HepG2 (cell line): ENCODE measurements around the gene EIF2B1. TPM values are rescaled to one million over a fixed set of nuclear protein-coding genes. Genes with fewer than 3 reads are reported as not detected.

Experiments
- ARNT2 ChIP-seq: sonication (generic); formaldehyde crosslinking; IDR thresholded peaks from 2 replicates; pipeline ENCODE4 v1.8.0; 2022; ENCODE audit warnings: mild to moderate bottlenecking, low read depth, missing genetic modification reagents, moderate library complexity
- MEIS1 ChIP-seq: sonication (generic); formaldehyde crosslinking; IDR thresholded peaks from 2 replicates; pipeline ENCODE4 v1.9.0; 2021; ENCODE audit warnings: mild to moderate bottlenecking, missing genetic modification reagents, moderate library complexity, borderline replicate concordance
- MTA1 ChIP-seq: sonication (generic); formaldehyde crosslinking; IDR thresholded peaks from 2 replicates; pipeline ENCODE4 v1.4.0; 2020; ENCODE audit warnings: missing genetic modification reagents, mild to moderate bottlenecking, borderline replicate concordance
- MYNN ChIP-seq: sonication (generic); formaldehyde crosslinking; IDR thresholded peaks from 2 replicates; pipeline ENCODE4 v1.4.0; 2020; ENCODE audit warnings: mild to moderate bottlenecking, low read depth, missing genetic modification reagents
- NAIF1 ChIP-seq: sonication (generic); formaldehyde crosslinking; IDR thresholded peaks from 2 replicates; pipeline ENCODE4 v1.5.0; 2020; ENCODE audit warnings: mild to moderate bottlenecking, missing genetic modification reagents, borderline replicate concordance
- NFE2L1 ChIP-seq: sonication (generic); formaldehyde crosslinking; IDR thresholded peaks from 2 replicates; pipeline ENCODE4 v1.4.0; 2020; ENCODE audit warnings: missing genetic modification reagents, mild to moderate bottlenecking, borderline replicate concordance
- PHB2 ChIP-seq: fragments of 450-650 bp; IDR thresholded peaks from 2 replicates; pipeline ENCODE4 v1.6.1; 2018; ENCODE audit not compliant: partially characterized antibody
- SRSF4 ChIP-seq: fragments of 200-400 bp; formaldehyde crosslinking; IDR thresholded peaks from one replicate; pipeline ENCODE4 v1.6.1; 2018; ENCODE audit warnings: mild to moderate bottlenecking, low read depth, low read length, moderate library complexity; ENCODE audit not compliant: poor library complexity, severe bottlenecking
- ZBTB25 ChIP-seq: IDR thresholded peaks from 2 replicates; pipeline ENCODE4 v1.6.1; 2018; ENCODE audit warnings: missing genetic modification reagents
- ZC3H4 ChIP-seq: sonication (generic); formaldehyde crosslinking; IDR thresholded peaks from 2 replicates; pipeline ENCODE4 v1.4.0; 2020; ENCODE audit warnings: missing genetic modification reagents, borderline replicate concordance
- ZNF142 ChIP-seq: sonication (generic); formaldehyde crosslinking; IDR thresholded peaks from 2 replicates; pipeline ENCODE4 v1.4.0; 2020; ENCODE audit warnings: missing genetic modification reagents
- ZNF24 ChIP-seq: fragments of 450-650 bp; IDR thresholded peaks from 2 replicates; pipeline ENCODE4 v1.6.1; 2017; ENCODE audit warnings: antibody characterized with exemption, mild to moderate bottlenecking
- ZNF441 ChIP-seq: sonication (generic); formaldehyde crosslinking; IDR thresholded peaks from 2 replicates; pipeline ENCODE4 v1.7.0; 2021; ENCODE audit warnings: missing genetic modification reagents, borderline replicate concordance
- ZNF850 ChIP-seq: sonication (generic); formaldehyde crosslinking; conservative IDR thresholded peaks from 2 replicates; pipeline ENCODE4 v1.9.0; 2021; ENCODE audit warnings: mild to moderate bottlenecking, missing genetic modification reagents
- polyA plus RNA-seq, 8 experiments: library from polyadenylated mRNA; depleted of rRNA in 3 of 8; stranded (reverse) in 7 of 8; unstranded in 1 of 8; fragments of >200 nt; fragmentation: Illumina TruSeq in 4 of 8; extraction: Trizol in 4 of 8; gene quantifications; 2 replicates each; pipeline versions ENCODE4 v1.2.1 to v1.2.3, GENCODE V29; 2011 to 2016; ENCODE audit warnings: low read depth in 4 of 8, missing spikeins in 1 of 8, mixed read lengths in 1 of 8; ENCODE audit not compliant: insufficient read depth in 1 of 8
- total RNA-seq, 5 experiments: library from RNA; depleted of rRNA; stranded (reverse); fragments of >200 nt; fragmentation: Illumina TruSeq; extraction: Trizol; gene quantifications; 2 replicates each; pipeline ENCODE4 v1.2.3, GENCODE V29; 2016; ENCODE audit warnings: low read depth in 1 of 5
- TF ChIP-seq, protein P1 (sequence below): sonication (generic); formaldehyde crosslinking; IDR thresholded peaks from 2 replicates; pipeline ENCODE4 v1.5.0; 2020; ENCODE audit warnings: mild to moderate bottlenecking, missing genetic modification reagents
- TF ChIP-seq, protein P2 (sequence below): sonication (generic); formaldehyde crosslinking; IDR thresholded peaks from 2 replicates; pipeline ENCODE4; 2020; ENCODE audit warnings: missing genetic modification reagents, mild to moderate bottlenecking, borderline replicate concordance

Gene EIF2B1
- total and polyA plus RNA-seq, 2 of the 13 experiments (the other 11 are each of a cell fraction or from before 2014, with no cell fraction given), result 18.7 to 37.4 TPM

- TF ChIP-seq NFE2L1 (CRISPR knock-in tag), result no peak
- no peak; the same call in 1 of the 2 replicates for TF ChIP-seq MYNN (CRISPR knock-in tag)
- TF ChIP-seq SRSF4, result no peak
- TF ChIP-seq MTA1 (CRISPR knock-in tag), result peak; percentile 97
- TF ChIP-seq ZNF850 (CRISPR knock-in tag), result peak; percentile 96
- TF ChIP-seq PHB2, result no peak
- TF ChIP-seq, protein P1, sequence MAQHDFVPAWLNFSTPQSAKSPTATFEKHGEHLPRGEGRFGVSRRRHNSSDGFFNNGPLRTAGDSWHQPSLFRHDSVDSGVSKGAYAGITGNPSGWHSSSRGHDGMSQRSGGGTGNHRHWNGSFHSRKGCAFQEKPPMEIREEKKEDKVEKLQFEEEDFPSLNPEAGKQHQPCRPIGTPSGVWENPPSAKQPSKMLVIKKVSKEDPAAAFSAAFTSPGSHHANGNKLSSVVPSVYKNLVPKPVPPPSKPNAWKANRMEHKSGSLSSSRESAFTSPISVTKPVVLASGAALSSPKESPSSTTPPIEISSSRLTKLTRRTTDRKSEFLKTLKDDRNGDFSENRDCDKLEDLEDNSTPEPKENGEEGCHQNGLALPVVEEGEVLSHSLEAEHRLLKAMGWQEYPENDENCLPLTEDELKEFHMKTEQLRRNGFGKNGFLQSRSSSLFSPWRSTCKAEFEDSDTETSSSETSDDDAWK (CRISPR knock-in tag), result no peak
- TF ChIP-seq, protein P2, sequence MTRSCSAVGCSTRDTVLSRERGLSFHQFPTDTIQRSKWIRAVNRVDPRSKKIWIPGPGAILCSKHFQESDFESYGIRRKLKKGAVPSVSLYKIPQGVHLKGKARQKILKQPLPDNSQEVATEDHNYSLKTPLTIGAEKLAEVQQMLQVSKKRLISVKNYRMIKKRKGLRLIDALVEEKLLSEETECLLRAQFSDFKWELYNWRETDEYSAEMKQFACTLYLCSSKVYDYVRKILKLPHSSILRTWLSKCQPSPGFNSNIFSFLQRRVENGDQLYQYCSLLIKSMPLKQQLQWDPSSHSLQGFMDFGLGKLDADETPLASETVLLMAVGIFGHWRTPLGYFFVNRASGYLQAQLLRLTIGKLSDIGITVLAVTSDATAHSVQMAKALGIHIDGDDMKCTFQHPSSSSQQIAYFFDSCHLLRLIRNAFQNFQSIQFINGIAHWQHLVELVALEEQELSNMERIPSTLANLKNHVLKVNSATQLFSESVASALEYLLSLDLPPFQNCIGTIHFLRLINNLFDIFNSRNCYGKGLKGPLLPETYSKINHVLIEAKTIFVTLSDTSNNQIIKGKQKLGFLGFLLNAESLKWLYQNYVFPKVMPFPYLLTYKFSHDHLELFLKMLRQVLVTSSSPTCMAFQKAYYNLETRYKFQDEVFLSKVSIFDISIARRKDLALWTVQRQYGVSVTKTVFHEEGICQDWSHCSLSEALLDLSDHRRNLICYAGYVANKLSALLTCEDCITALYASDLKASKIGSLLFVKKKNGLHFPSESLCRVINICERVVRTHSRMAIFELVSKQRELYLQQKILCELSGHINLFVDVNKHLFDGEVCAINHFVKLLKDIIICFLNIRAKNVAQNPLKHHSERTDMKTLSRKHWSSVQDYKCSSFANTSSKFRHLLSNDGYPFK (CRISPR knock-in tag), result peak; percentile 94
- peak; percentile 94 for TF ChIP-seq ZBTB25 (CRISPR knock-in tag)
- TF ChIP-seq ZNF441, result peak; percentile 89
- no peak for TF ChIP-seq NAIF1
- no peak; the same call in 1 of the 2 replicates for TF ChIP-seq ZNF142 (CRISPR knock-in tag)
- peak; percentile 78 for TF ChIP-seq ARNT2
- no peak for TF ChIP-seq ZC3H4 (CRISPR knock-in tag)
- TF ChIP-seq MEIS1 (CRISPR knock-in tag), result peak; percentile 93
- TF ChIP-seq ZNF24, result peak; percentile 15; the same call in 1 of the 2 replicates
Observed at GRCh38 chr12:123601602-123602489, 31.6 kb downstream of the EIF2B1 start, which contains the start of gene DDX55 (continued).
